Anterior cingulate cortex (tissue), 58 donors: ENCODE results near the gene HIGD1A.

Experiments used
- DNase-seq, 58 donors: peaks; one replicate each; lab custom pipeline; 2025; lab: John Stamatoyannopoulos, UW

The HIGD1A gene

GRCh38 chr3:42802876-42803413 lies 1.3 kb downstream of the HIGD1A start:
- peak in 1 of 58 donors; percentile 12 for DNase-seq

- no peak for DNase-seq
Measured at GRCh38 chr3:42801784-42802183, 2.5 kb downstream of the HIGD1A start.

GRCh38 chr3:42801048-42801620 lies 3.2 kb downstream of the HIGD1A start:
- DNase-seq = no peak

GRCh38 chr3:42800251-42800650 lies 4.0 kb downstream of the HIGD1A start:
- no peak for DNase-seq

GRCh38 chr3:42799376-42799775 lies 4.9 kb downstream of the HIGD1A start:
- no peak for DNase-seq

- DNase-seq = no peak
Measured at GRCh38 chr3:42796332-42796885, 7.9 kb downstream of the HIGD1A start.

- DNase-seq = no peak
Measured at GRCh38 chr3:42795621-42796181, 8.6 kb downstream of the HIGD1A start.

GRCh38 chr3:42790714-42791229 lies 13.5 kb downstream of the HIGD1A start:
- no peak for DNase-seq

GRCh38 chr3:42786631-42787030 lies 17.7 kb downstream of the HIGD1A start:
- no peak for DNase-seq

- DNase-seq = no peak
Measured at GRCh38 chr3:42786212-42786611, 18.1 kb downstream of the HIGD1A start.

- peak in 2 of 58 donors; percentile 10 to 26 for DNase-seq
Measured at GRCh38 chr3:42780892-42781700, 23.2 kb downstream of the HIGD1A start.

- no peak for DNase-seq
Measured at GRCh38 chr3:42780398-42780797, 23.9 kb downstream of the HIGD1A start.

GRCh38 chr3:42778644-42779043 lies 25.6 kb downstream of the HIGD1A start:
- DNase-seq = no peak

GRCh38 chr3:42773409-42773751 lies 30.9 kb downstream of the HIGD1A start:
- DNase-seq = no peak

GRCh38 chr3:42772670-42773408 lies 31.5 kb downstream of the HIGD1A start, which contains the start of gene CCDC13:
TSS of gene CCDC13 (minus strand) at chr3:42773253. CDS start at chr3:42758345, 14,908 bp downstream.
- DNase-seq = peak in 57 of 58 donors; percentile 44 to 97 (median 87)

- DNase-seq = no peak
Measured at GRCh38 chr3:42771271-42771670, 33.0 kb downstream of the HIGD1A start.

GRCh38 chr3:42769477-42770131 lies 34.7 kb downstream of the HIGD1A start:
- DNase-seq = no peak

GRCh38 chr3:42764561-42765295 lies 39.6 kb downstream of the HIGD1A start:
- no peak for DNase-seq

GRCh38 chr3:42764115-42764514 lies 40.2 kb downstream of the HIGD1A start:
- DNase-seq = no peak
